Measurements from ENCODE around the gene SORT1. TPM values are rescaled to one million over a fixed set of nuclear protein-coding genes. Genes with fewer than 3 reads are reported as not detected.

Gene SORT1
- total RNA-seq, 1 experiment from 2014 or later, result 56.5 TPM

DNA sequence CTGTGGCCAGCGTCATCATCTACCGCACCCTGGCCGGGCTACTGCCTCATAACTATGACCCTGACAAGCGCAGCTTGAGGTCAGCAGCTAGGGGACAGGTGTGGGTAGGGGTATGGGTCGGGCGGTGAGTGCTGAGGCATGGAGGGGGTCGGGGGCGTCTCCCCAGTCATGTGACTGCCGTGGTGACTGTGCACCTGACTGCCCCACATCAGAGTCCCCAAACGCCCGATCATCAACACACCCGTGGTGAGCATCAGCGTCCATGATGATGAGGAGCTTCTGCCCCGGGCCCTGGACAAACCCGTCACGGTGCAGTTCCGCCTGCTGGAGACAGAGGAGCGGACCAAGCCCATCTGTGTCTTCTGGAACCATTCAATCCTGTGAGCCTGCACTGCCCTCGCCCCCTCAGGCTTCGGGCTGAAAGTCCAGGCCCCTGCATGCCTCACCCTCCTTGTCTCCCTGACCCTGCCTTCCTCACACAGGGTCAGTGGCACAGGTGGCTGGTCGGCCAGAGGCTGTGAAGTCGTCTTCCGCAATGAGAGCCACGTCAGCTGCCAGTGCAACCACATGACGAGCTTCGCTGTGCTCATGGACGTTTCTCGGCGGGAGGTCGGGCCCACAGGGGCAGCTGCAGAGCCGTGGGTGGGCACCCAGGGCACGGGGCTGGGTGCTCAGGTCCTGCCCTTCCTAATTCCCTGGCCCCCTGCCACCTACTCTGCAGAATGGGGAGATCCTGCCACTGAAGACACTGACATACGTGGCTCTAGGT, 128.3 kb downstream of the SORT1 start:
- Histone ChIP-seq H3K4me1 (ENCODE audit: insufficient read depth, low read length, poor library complexity, severe bottlenecking) (no peaks in the 10 kb centered on the region), H3K27me3 (replicated peaks; ENCODE audit: insufficient read depth, low read depth, low read length, poor library complexity) (no peaks in the 10 kb centered on the region), H3K27ac (ENCODE audit: low read depth, low read length, poor library complexity, severe bottlenecking) (no peak overlapping the region), H3K9me3 (ENCODE audit: low read depth, low read length, poor library complexity, severe bottlenecking) (no peaks in the 10 kb centered on the region), H3K4me3 (ENCODE audit: low read depth, low read length, poor library complexity, severe bottlenecking) (no peak overlapping the region), H3K36me3 (ENCODE audit: insufficient read depth, low read length, poor library complexity, severe bottlenecking) (peaks cover 24% of the 10 kb centered on the region)
- ChIA-PET CTCF (no interaction called here), POLR2A (ENCODE audit: low non-redundant PET) (no interaction called here)
- intact Hi-C loops (cut with micrococcal nuclease; ENCODE audit: unreplicated experiment), result no loop called here
- BruUV-seq (replicated peaks), result no TSS peak
- DNase-seq (ENCODE audit: low spot score), result no peak
- TF ChIP-seq, protein P1, sequence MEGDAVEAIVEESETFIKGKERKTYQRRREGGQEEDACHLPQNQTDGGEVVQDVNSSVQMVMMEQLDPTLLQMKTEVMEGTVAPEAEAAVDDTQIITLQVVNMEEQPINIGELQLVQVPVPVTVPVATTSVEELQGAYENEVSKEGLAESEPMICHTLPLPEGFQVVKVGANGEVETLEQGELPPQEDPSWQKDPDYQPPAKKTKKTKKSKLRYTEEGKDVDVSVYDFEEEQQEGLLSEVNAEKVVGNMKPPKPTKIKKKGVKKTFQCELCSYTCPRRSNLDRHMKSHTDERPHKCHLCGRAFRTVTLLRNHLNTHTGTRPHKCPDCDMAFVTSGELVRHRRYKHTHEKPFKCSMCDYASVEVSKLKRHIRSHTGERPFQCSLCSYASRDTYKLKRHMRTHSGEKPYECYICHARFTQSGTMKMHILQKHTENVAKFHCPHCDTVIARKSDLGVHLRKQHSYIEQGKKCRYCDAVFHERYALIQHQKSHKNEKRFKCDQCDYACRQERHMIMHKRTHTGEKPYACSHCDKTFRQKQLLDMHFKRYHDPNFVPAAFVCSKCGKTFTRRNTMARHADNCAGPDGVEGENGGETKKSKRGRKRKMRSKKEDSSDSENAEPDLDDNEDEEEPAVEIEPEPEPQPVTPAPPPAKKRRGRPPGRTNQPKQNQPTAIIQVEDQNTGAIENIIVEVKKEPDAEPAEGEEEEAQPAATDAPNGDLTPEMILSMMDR (conservative IDR thresholded peaks at IDR 0.05; ENCODE audit: low read depth, low read length), result no peak
- no peak for TF ChIP-seq EZH2 (IDR thresholded peaks at IDR 0.05; ENCODE audit: borderline replicate concordance, low read depth, low read length, poor library complexity, severe bottlenecking)

DNA sequence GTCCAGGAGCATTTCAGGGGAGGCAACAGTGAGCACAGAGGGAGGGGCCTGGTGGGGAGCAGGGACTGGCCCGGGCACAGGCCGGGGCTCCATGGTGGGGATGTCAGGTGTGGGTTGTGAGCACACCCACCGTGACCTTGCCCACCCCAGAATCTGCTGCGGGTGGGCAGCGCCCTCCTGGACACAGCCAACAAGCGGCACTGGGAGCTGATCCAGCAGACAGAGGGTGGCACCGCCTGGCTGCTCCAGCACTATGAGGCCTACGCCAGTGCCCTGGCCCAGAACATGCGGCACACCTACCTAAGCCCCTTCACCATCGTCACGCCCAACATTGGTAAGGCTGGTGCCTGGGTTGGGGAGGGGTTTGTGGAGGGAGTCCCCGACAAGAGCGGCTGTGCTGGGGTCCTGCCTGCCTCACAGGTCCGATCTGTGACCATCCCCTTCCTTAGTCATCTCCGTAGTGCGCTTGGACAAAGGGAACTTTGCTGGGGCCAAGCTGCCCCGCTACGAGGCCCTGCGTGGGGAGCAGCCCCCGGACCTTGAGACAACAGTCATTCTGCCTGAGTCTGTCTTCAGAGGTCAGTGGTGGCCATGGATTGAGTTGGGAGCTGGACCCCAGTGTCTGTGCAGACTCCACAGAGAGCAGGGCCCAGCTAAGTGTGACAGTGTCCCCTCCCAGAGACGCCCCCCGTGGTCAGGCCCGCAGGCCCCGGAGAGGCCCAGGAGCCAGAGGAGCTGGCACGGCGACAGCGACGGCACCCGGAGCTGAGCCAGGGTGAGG, 129.1 kb downstream of the SORT1 start:
- POLR2A ChIA-PET (ENCODE audit: low non-redundant PET), result no interaction called here
- no peaks in the 10 kb centered on the region for H3K4me1 ChIP-seq (ENCODE audit: insufficient read depth, low read length, poor library complexity, severe bottlenecking)
- intact Hi-C loops (cut with micrococcal nuclease; ENCODE audit: unreplicated experiment), result no loop called here
- H3K36me3 ChIP-seq (ENCODE audit: insufficient read depth, low read length, poor library complexity, severe bottlenecking), result peaks cover 29% of the 10 kb centered on the region
- no peak for DNase-seq (ENCODE audit: low spot score)
- H3K27me3 ChIP-seq (replicated peaks; ENCODE audit: insufficient read depth, low read depth, low read length, poor library complexity), result no peaks in the 10 kb centered on the region
- BruUV-seq (replicated peaks), result no TSS peak
- H3K9me3 ChIP-seq (ENCODE audit: low read depth, low read length, poor library complexity, severe bottlenecking), result no peaks in the 10 kb centered on the region
- no peak overlapping the region for H3K27ac ChIP-seq (ENCODE audit: low read depth, low read length, poor library complexity, severe bottlenecking)
- no peak overlapping the region for H3K4me3 ChIP-seq (ENCODE audit: low read depth, low read length, poor library complexity, severe bottlenecking)
- CTCF ChIA-PET, result no interaction called here
- TF ChIP-seq EZH2 (IDR thresholded peaks at IDR 0.05; ENCODE audit: borderline replicate concordance, low read depth, low read length, poor library complexity, severe bottlenecking), result no peak
- TF ChIP-seq, protein P1 (conservative IDR thresholded peaks at IDR 0.05; ENCODE audit: low read depth, low read length), result no peak

DNA sequence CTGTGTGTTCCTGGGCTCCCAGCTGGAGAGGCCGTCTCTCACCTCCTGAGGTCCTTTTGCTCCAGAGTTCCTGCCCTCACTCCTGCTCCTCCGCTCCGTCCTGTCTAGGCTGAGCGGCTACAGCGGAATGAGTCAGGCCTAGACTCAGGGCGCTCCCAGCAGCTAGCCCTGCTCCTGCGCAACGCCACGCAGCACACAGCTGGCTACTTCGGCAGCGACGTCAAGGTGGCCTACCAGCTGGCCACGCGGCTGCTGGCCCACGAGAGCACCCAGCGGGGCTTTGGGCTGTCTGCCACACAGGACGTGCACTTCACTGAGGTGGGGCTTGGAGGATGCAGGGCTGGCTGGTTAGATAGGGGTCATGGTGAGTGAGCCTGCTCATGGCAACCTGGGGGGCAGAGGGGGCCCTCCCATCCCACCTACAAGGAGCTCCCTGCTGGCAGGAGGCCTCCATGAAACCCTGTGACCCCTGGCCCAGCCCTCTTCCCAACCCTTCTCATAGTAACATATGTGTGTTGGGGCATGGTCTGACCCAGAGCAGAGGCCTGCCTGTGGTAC, 129.9 kb downstream of the SORT1 start:
- no TSS peak for BruUV-seq (replicated peaks)
- intact Hi-C loops (cut with micrococcal nuclease; ENCODE audit: unreplicated experiment), result no loop called here

More for the DNA sequence above, 129.9 kb downstream of the SORT1 start:
- POLR2A ChIA-PET (ENCODE audit: low non-redundant PET), result no interaction called here
- H3K4me3 ChIP-seq (ENCODE audit: low read depth, low read length, poor library complexity, severe bottlenecking), result no peak overlapping the region
- TF ChIP-seq, protein P1 (conservative IDR thresholded peaks at IDR 0.05; ENCODE audit: low read depth, low read length), result no peak
- TF ChIP-seq EZH2 (IDR thresholded peaks at IDR 0.05; ENCODE audit: borderline replicate concordance, low read depth, low read length, poor library complexity, severe bottlenecking), result no peak
- no peak for DNase-seq (ENCODE audit: low spot score)
- H3K4me1 ChIP-seq (ENCODE audit: insufficient read depth, low read length, poor library complexity, severe bottlenecking), result no peaks in the 10 kb centered on the region
- no peak overlapping the region for H3K27ac ChIP-seq (ENCODE audit: low read depth, low read length, poor library complexity, severe bottlenecking)
- no peaks in the 10 kb centered on the region for H3K9me3 ChIP-seq (ENCODE audit: low read depth, low read length, poor library complexity, severe bottlenecking)
- peaks cover 33% of the 10 kb centered on the region for H3K36me3 ChIP-seq (ENCODE audit: insufficient read depth, low read length, poor library complexity, severe bottlenecking)
- CTCF ChIA-PET, result no interaction called here
- no peaks in the 10 kb centered on the region for H3K27me3 ChIP-seq (replicated peaks; ENCODE audit: insufficient read depth, low read depth, low read length, poor library complexity)

Data from A673 (cell line).